Activated CD8-positive, alpha-beta memory T cell treated with anti-CD3 and anti-CD28 coated beads for 1 hour (primary cell): ENCODE results near the gene NDFIP2.

ENCODE experiments used
- DNase-seq, 2 donors: peaks; one replicate each; pipeline ENCODE4 v3.0.0-alpha.2; 2020; ENCODE audit warnings: low read depth in 1 of 2; ENCODE audit errors: extremely low read depth in 1 of 2

The NDFIP2 gene

GRCh38 chr13:79480954-79481684, at the start of gene NDFIP2:
Gene NDFIP2, plus strand, starts transcription at chr13:79481155. Its CDS starts 49 bp downstream, at chr13:79481204.
- peak; percentile 69 to 75 for DNase-seq

- no peak for DNase-seq
Measured at GRCh38 chr13:79432086-79432485, 48.9 kb upstream of the NDFIP2 start.

- DNase-seq: no peak
Measured at GRCh38 chr13:79432992-79433391, 48.0 kb upstream of the NDFIP2 start.

GRCh38 chr13:79434556-79434955, 46.4 kb upstream of the NDFIP2 start:
- DNase-seq: no peak

- no peak for DNase-seq
Measured at GRCh38 chr13:79435561-79435990, 45.4 kb upstream of the NDFIP2 start.

- DNase-seq: no peak
Measured at GRCh38 chr13:79439275-79439674, 41.7 kb upstream of the NDFIP2 start.

GRCh38 chr13:79440958-79441528, 39.9 kb upstream of the NDFIP2 start:
- DNase-seq: no peak

GRCh38 chr13:79442221-79442620, 38.7 kb upstream of the NDFIP2 start:
- no peak for DNase-seq

GRCh38 chr13:79442706-79443105, 38.2 kb upstream of the NDFIP2 start:
- DNase-seq: no peak

- no peak for DNase-seq
Measured at GRCh38 chr13:79445968-79446645, 34.8 kb upstream of the NDFIP2 start.

- DNase-seq: no peak
Measured at GRCh38 chr13:79447141-79447540, 33.8 kb upstream of the NDFIP2 start.

- no peak for DNase-seq
Measured at GRCh38 chr13:79447741-79448140, 33.2 kb upstream of the NDFIP2 start.

GRCh38 chr13:79448413-79448812, 32.5 kb upstream of the NDFIP2 start:
- no peak for DNase-seq

GRCh38 chr13:79450110-79450509, 30.8 kb upstream of the NDFIP2 start:
- DNase-seq: no peak

GRCh38 chr13:79451500-79451962, 29.4 kb upstream of the NDFIP2 start:
- peak; percentile 74 to 76 for DNase-seq

GRCh38 chr13:79452239-79452913, 28.6 kb upstream of the NDFIP2 start:
- DNase-seq: no peak

GRCh38 chr13:79455331-79455730, 25.6 kb upstream of the NDFIP2 start:
- no peak for DNase-seq

- DNase-seq: no peak
Measured at GRCh38 chr13:79456051-79456450, 24.9 kb upstream of the NDFIP2 start.

GRCh38 chr13:79456656-79457365, 24.1 kb upstream of the NDFIP2 start:
- no peak for DNase-seq

- no peak for DNase-seq
Measured at GRCh38 chr13:79457390-79457789, 23.6 kb upstream of the NDFIP2 start.

- DNase-seq: no peak
Measured at GRCh38 chr13:79457948-79458347, 23.0 kb upstream of the NDFIP2 start.
